CD8-positive, alpha-beta memory T cell (primary cell): ENCODE results near the gene RPS25. TPM values are rescaled to one million over a fixed set of nuclear protein-coding genes. Genes with fewer than 3 reads are reported as not detected.

Experiments used
- CTCF ChIA-PET: fragments of 350-600 bp; sonication (Branson Sonifier 250); formaldehyde crosslinking; loops from one replicate; lab custom pipeline; 2021; ENCODE audit warnings: antibody characterized with exemption; lab: Charles Lee
- POLR2A ChIA-PET: fragments of 350-600 bp; sonication (Branson Sonifier 250); formaldehyde crosslinking; loops from one replicate; lab custom pipeline; 2021; ENCODE audit warnings: antibody characterized with exemption; lab: Charles Lee
- DNase-seq, 5 donors: peaks; one replicate each; pipeline versions ENCODE4 v3.0.0 to v3.0.0-alpha.2; 2020 to 2022; ENCODE audit warnings: mixed read lengths in 1 of 5
- H3K27ac ChIP-seq: one replicate; pipeline ENCODE4 v1.7.0; 2013; ENCODE audit warnings: low read depth, mild to moderate bottlenecking, low read length, moderate library complexity
- H3K27me3 ChIP-seq: 2 replicates; pipeline ENCODE4 v1.7.0; 2013; ENCODE audit warnings: low read length, mild to moderate bottlenecking; ENCODE audit not compliant: insufficient read depth, poor library complexity, severe bottlenecking
- H3K36me3 ChIP-seq: 2 replicates; pipeline ENCODE4 v1.7.0; 2013; ENCODE audit warnings: mild to moderate bottlenecking, low read length, moderate library complexity; ENCODE audit not compliant: insufficient read depth
- H3K4me1 ChIP-seq: 2 replicates; pipeline ENCODE4 v1.7.0; 2013; ENCODE audit warnings: mild to moderate bottlenecking, low read length, moderate library complexity; ENCODE audit not compliant: insufficient read depth
- H3K4me3 ChIP-seq: 2 replicates; pipeline ENCODE4 v1.7.0; 2013; ENCODE audit warnings: mild to moderate bottlenecking, low read length
- H3K9me3 ChIP-seq: 2 replicates; pipeline ENCODE4 v1.7.0; 2013; ENCODE audit warnings: mild to moderate bottlenecking, low read length
- H3K27ac Mint-ChIP-seq, 8 donors: one replicate each; pipeline ENCODE4 v1.8.0; 2020 to 2021; ENCODE audit warnings: mixed read lengths in 8 of 8, mild to moderate bottlenecking in 6 of 8, inconsistent platforms in 3 of 8, moderate library complexity in 3 of 8
- H3K27me3 Mint-ChIP-seq, 2 donors: one replicate each; pipeline ENCODE4 v1.8.0; 2020 to 2021; ENCODE audit warnings: mixed read lengths in 2 of 2, mild to moderate bottlenecking in 1 of 2, moderate library complexity in 1 of 2
- H3K36me3 Mint-ChIP-seq, 3 donors: one replicate each; pipeline ENCODE4 v1.8.0; 2020 to 2021; ENCODE audit warnings: mixed read lengths in 3 of 3, inconsistent platforms in 1 of 3, mild to moderate bottlenecking in 1 of 3
- H3K4me1 Mint-ChIP-seq, 3 donors: one replicate each; pipeline ENCODE4 v1.8.0; 2020 to 2021; ENCODE audit warnings: mixed read lengths in 3 of 3, inconsistent platforms in 1 of 3, mild to moderate bottlenecking in 1 of 3
- H3K4me3 Mint-ChIP-seq, 7 donors: one replicate each; pipeline ENCODE4 v1.8.0; 2020 to 2021; ENCODE audit warnings: mixed read lengths in 7 of 7, mild to moderate bottlenecking in 6 of 7, moderate library complexity in 4 of 7, inconsistent platforms in 2 of 7
- H3K9me3 Mint-ChIP-seq, 5 donors: one replicate each; pipeline ENCODE4 v1.8.0; 2020 to 2022; ENCODE audit warnings: mixed read lengths in 5 of 5, mild to moderate bottlenecking in 3 of 5, moderate library complexity in 2 of 5, inconsistent platforms in 1 of 5
- polyA plus RNA-seq: library from polyadenylated mRNA; unstranded; fragments of 300-500 nt; fragmentation: Illumina TruSeq; gene quantifications from one replicate; pipeline ENCODE4 v1.2.3, GENCODE V29; 2021
- total RNA-seq, 2 experiments: library from RNA; stranded (reverse); gene quantifications; one replicate each; pipeline ENCODE4 v1.2.3, GENCODE V29; 2021

The RPS25 gene
- total and polyA plus RNA-seq, 3 experiments from 2014 or later: 1,415 to 4,526 (median 1,447) TPM

- Histone ChIP-seq H3K27ac (no peak overlapping the region), H3K4me1 (peaks cover 21% of the 10 kb centered on the region), H3K9me3 (no peaks in the 10 kb centered on the region), H3K36me3 (peaks cover 57% of the 10 kb centered on the region), H3K27me3 (no peaks in the 10 kb centered on the region), H3K4me3 (no peak overlapping the region)
- no peak for DNase-seq
- ChIA-PET POLR2A (interaction anchor here (0.6 to 1.3 kb wide), 4 partner anchors 14 to 86 kb away, joined by 3 to 6 read pairs (median 4); partner anchors contain the start of gene HYOU1), CTCF (interaction anchor here (1.0 to 1.3 kb wide), 2 partner anchors 20 to 85 kb away, joined by 3 to 4 read pairs; no protein-coding TSS in a partner anchor)
- H3K4me1 Mint-ChIP-seq: peaks cover 20 to 43% (median 38%) of the 10 kb centered on the region in 3 donors
- peak overlapping the region in 3 of 7 donors; percentile 2 to 63 (median 19) for H3K4me3 Mint-ChIP-seq
- H3K36me3 Mint-ChIP-seq: peaks cover 15 to 84% (median 17%) of the 10 kb centered on the region in 3 donors
- H3K27ac Mint-ChIP-seq: peak overlapping the region in 5 of 8 donors; percentile 17 to 97 (median 29)
- H3K9me3 Mint-ChIP-seq: no peaks in the 10 kb centered on the region
- peaks cover 0 to 2% of the 10 kb centered on the region in 2 donors for H3K27me3 Mint-ChIP-seq
Observed at GRCh38 chr11:119014209-119014924, 3.8 kb downstream of the RPS25 start.

GRCh38 chr11:119012629-119013170 is 5.4 kb downstream of the RPS25 start:
- Mint-ChIP-seq H3K4me1 (peaks cover 13 to 34% (median 30%) of the 10 kb centered on the region in 3 donors), H3K27me3 (no peaks in the 10 kb centered on the region), H3K27ac (peak overlapping the region in 3 of 8 donors; percentile 40 to 65 (median 45)), H3K4me3 (no peak overlapping the region), H3K9me3 (no peaks in the 10 kb centered on the region), H3K36me3 (peaks cover 15 to 85% (median 17%) of the 10 kb centered on the region in 3 donors)
- no peak overlapping the region for H3K27ac ChIP-seq
- no peak overlapping the region for H3K4me3 ChIP-seq
- no peaks in the 10 kb centered on the region for H3K9me3 ChIP-seq
- no peak for DNase-seq
- no peaks in the 10 kb centered on the region for H3K27me3 ChIP-seq
- ChIA-PET POLR2A (interaction anchor here (0.9 kb wide), 1 partner anchor 9 kb away, joined by 4 read pairs; no protein-coding TSS in a partner anchor), CTCF (interaction anchor here (1.3 kb wide), 1 partner anchor 83 kb away, joined by 3 read pairs; no protein-coding TSS in a partner anchor)
- peaks cover 21% of the 10 kb centered on the region for H3K4me1 ChIP-seq
- H3K36me3 ChIP-seq: peaks cover 61% of the 10 kb centered on the region

DNA sequence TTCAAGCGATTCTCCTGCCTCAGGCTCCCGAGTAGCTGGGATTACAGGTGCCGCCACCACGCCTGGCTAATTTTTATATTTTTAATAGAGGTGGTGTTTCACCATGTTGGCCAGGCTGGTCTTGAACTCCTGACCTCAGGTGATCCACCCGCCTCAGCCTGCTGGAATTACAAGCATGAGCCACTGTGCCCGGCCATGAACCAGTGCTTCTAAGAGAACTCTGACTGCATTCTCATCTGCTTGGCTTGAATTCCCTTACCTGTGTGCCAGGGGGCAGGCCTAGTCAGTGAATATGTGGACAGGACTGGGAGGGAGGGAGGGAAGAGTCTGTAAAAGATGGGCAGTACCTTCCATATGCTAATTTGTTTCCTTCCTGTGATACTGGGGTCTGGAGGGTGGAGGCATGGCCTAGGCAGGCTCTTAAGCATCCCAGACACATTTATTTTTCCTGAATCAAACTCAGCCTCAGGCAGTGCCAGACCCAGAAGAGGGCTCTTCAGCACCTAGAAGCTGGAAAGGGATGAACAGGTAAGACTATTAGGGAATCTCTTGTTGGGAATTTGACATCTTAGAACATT is 6.6 kb downstream of the RPS25 start:
- Mint-ChIP-seq H3K4me3 (no peak overlapping the region), H3K27ac (peak overlapping the region in 4 of 8 donors; percentile 22 to 75 (median 56)), H3K36me3 (peaks cover 15 to 85% (median 22%) of the 10 kb centered on the region in 3 donors), H3K9me3 (no peaks in the 10 kb centered on the region), H3K27me3 (no peaks in the 10 kb centered on the region), H3K4me1 (peaks cover 7 to 26% (median 22%) of the 10 kb centered on the region in 3 donors)
- POLR2A ChIA-PET: no interaction called here
- CTCF ChIA-PET: no interaction called here
- H3K9me3 ChIP-seq: no peaks in the 10 kb centered on the region
- no peak overlapping the region for H3K27ac ChIP-seq
- H3K4me3 ChIP-seq: no peak overlapping the region
- DNase-seq: no peak
- peaks cover 10% of the 10 kb centered on the region for H3K4me1 ChIP-seq
- peaks cover 62% of the 10 kb centered on the region for H3K36me3 ChIP-seq
- H3K27me3 ChIP-seq: no peaks in the 10 kb centered on the region

DNA sequence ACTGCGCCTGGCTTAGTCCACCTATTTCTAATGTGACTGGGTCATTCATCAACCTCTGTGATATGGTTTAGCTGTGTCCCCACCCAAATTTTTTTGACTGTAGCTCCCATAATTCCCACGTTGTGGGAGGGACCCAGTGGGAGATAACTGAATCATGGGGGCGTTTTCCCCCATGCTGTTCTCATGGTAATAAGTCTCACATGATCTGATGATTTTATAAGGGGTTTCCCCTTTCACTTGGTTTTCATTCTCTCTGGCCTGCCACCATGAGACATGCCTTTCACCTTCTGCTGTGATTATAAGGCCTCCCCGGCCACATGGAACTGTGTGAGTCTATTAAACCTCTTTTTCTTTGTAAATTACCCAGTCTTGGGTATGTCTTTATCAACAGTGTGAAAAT is 11.5 kb downstream of the RPS25 start:
- CTCF ChIA-PET: interaction anchor here (0.7 kb wide), 1 partner anchor 401 kb away, joined by 3 read pairs; no protein-coding TSS in a partner anchor
- DNase-seq: no peak
- no peaks in the 10 kb centered on the region for H3K4me1 ChIP-seq
- no peak overlapping the region for H3K4me3 Mint-ChIP-seq
- H3K27ac ChIP-seq: no peak overlapping the region
- H3K36me3 ChIP-seq: peaks cover 29% of the 10 kb centered on the region
- no peaks in the 10 kb centered on the region for H3K27me3 Mint-ChIP-seq
- POLR2A ChIA-PET: no interaction called here
- H3K4me1 Mint-ChIP-seq: peaks cover 0 to 9% (median 9%) of the 10 kb centered on the region in 3 donors
- no peaks in the 10 kb centered on the region for H3K9me3 ChIP-seq
- no peak overlapping the region for H3K4me3 ChIP-seq
- H3K27me3 ChIP-seq: no peaks in the 10 kb centered on the region
- H3K27ac Mint-ChIP-seq: peak overlapping the region in 1 of 8 donors; percentile 45
- peaks cover 0 to 78% (median 23%) of the 10 kb centered on the region in 3 donors for H3K36me3 Mint-ChIP-seq
- H3K9me3 Mint-ChIP-seq: no peaks in the 10 kb centered on the region

GRCh38 chr11:119000906-119001305 is 17.2 kb downstream of the RPS25 start:
- Mint-ChIP-seq H3K27ac (peak overlapping the region in 3 of 8 donors; percentile 22 to 54 (median 42)), H3K4me3 (peak overlapping the region in 2 of 7 donors; percentile 36 to 78), H3K27me3 (peaks cover 0 to 3% of the 10 kb centered on the region in 2 donors), H3K4me1 (peaks cover 34 to 51% (median 37%) of the 10 kb centered on the region in 3 donors), H3K36me3 (peaks cover 0 to 81% (median 14%) of the 10 kb centered on the region in 3 donors), H3K9me3 (no peaks in the 10 kb centered on the region)
- Histone ChIP-seq H3K36me3 (peaks cover 19% of the 10 kb centered on the region), H3K27ac (no peak overlapping the region), H3K27me3 (no peaks in the 10 kb centered on the region), H3K9me3 (no peaks in the 10 kb centered on the region), H3K4me1 (peaks cover 20% of the 10 kb centered on the region), H3K4me3 (no peak overlapping the region)
- no peak for DNase-seq
- CTCF ChIA-PET: no interaction called here
- POLR2A ChIA-PET: interaction anchor here (0.6 kb wide), 1 partner anchor 566 kb away, joined by 5 read pairs; no protein-coding TSS in a partner anchor

DNA sequence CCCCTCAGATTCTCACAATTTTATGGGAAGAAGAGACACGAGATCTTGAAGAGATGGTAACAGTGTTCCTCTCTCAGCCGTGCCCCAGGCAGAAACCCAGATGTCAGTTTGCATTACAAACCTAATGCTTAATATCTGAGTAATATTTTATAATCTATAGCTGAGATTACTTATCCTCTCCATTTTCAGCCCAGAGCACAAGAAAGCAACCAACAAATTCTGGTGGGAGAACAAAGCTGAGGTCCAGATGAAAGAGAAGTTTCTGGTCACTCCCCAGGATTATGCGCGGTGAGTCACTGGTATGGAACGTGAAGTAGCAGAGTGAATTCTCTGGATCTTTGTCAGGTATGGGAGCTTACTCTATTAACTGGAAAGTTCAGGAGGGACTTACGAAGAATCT is 19.3 kb downstream of the RPS25 start:
- Mint-ChIP-seq H3K36me3 (peaks cover 0 to 66% (median 12%) of the 10 kb centered on the region in 3 donors), H3K27me3 (peaks cover 0 to 3% of the 10 kb centered on the region in 2 donors), H3K9me3 (no peaks in the 10 kb centered on the region)

DNA sequence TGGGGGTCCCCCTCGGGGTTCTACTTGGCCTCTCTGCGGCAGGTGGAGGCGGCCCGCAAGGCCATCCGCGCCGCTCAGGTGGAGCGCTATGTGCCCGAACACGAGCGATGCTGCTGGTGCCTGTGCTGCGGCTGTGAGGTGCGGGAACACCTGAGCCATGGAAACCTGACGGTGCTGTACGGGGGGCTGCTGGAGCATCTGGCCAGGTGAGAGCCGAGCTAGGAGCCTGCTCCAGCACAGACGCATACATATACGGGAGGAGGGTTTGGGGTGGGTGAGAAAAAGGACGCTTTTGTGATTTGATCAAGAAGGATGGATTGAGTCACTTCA is 19.8 kb downstream of the RPS25 start:
- Mint-ChIP-seq H3K4me1 (peaks cover 33 to 49% (median 34%) of the 10 kb centered on the region in 3 donors), H3K9me3 (no peaks in the 10 kb centered on the region), H3K36me3 (peaks cover 0 to 62% (median 12%) of the 10 kb centered on the region in 3 donors), H3K4me3 (peak overlapping the region; percentile 90 to 99 (median 94)), H3K27ac (peak overlapping the region; percentile 79 to 100 (median 97)), H3K27me3 (peaks cover 0 to 3% of the 10 kb centered on the region in 2 donors)
- ChIA-PET CTCF (interaction anchor here (0.6 to 2.2 kb wide), 8 partner anchors 17 to 309 kb away, joined by 3 to 11 read pairs (median 3); partner anchors contain the start of genes RPS25 and TRAPPC4), POLR2A (interaction anchor here (0.6 to 2.3 kb wide), 5 partner anchors 17 to 317 kb away, joined by 3 to 23 read pairs (median 5); partner anchors contain the start of genes RPS25 and TRAPPC4)
- H3K27me3 ChIP-seq: no peaks in the 10 kb centered on the region
- peaks cover 20% of the 10 kb centered on the region for H3K4me1 ChIP-seq
- DNase-seq: no peak
- H3K27ac ChIP-seq: peak overlapping the region; percentile 84
- H3K4me3 ChIP-seq: peak overlapping the region; percentile 94
- H3K9me3 ChIP-seq: no peaks in the 10 kb centered on the region
- H3K36me3 ChIP-seq: peaks cover 16% of the 10 kb centered on the region

More for the DNA sequence above, 19.3 kb downstream of the RPS25 start:
- no peak for DNase-seq
- Histone ChIP-seq H3K4me1 (peaks cover 20% of the 10 kb centered on the region), H3K27me3 (no peaks in the 10 kb centered on the region), H3K27ac (peak overlapping the region; percentile 84), H3K4me3 (peak overlapping the region; percentile 94), H3K9me3 (no peaks in the 10 kb centered on the region), H3K36me3 (peaks cover 16% of the 10 kb centered on the region)
- POLR2A ChIA-PET: interaction anchor here (0.6 to 2.3 kb wide), 3 partner anchors 17 to 318 kb away, joined by 3 to 23 read pairs (median 5); partner anchors contain the start of genes RPS25 and TRAPPC4
- Mint-ChIP-seq H3K4me3 (peak overlapping the region; percentile 90 to 99 (median 94)), H3K4me1 (peaks cover 34 to 50% (median 34%) of the 10 kb centered on the region in 3 donors), H3K27ac (peak overlapping the region; percentile 79 to 100 (median 97))
- CTCF ChIA-PET: interaction anchor here (1.0 to 2.2 kb wide), 2 partner anchors 20 to 42 kb away, joined by 3 to 11 read pairs; partner anchors contain the start of genes RPS25 and TRAPPC4
